ENCODE data around the gene SCNN1G.

The SCNN1G gene

DNA sequence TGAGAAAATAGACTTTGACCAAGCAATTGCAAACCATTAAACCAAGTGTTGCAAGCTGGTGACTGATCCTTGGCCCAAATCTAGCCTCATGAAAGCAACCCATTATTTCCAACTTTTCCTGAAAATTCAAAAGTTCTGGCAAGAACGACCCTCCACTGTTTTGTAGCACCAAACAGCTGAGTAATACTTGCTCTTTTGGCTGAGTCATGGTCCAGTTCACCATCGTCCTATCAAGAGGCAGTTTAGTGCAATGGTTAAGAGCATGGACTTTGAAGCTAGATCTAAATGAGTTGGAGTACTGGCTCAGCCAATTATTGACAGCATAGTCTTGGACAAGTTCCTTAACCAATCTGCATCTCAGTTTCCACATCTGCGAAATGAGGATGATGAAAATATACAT is 31.3 kb downstream of the SCNN1G start:
- no peak overlapping the region for H3K4me3 ChIP-seq (ENCODE audit: low read depth, low read length)
- TF ChIP-seq, protein P1, sequence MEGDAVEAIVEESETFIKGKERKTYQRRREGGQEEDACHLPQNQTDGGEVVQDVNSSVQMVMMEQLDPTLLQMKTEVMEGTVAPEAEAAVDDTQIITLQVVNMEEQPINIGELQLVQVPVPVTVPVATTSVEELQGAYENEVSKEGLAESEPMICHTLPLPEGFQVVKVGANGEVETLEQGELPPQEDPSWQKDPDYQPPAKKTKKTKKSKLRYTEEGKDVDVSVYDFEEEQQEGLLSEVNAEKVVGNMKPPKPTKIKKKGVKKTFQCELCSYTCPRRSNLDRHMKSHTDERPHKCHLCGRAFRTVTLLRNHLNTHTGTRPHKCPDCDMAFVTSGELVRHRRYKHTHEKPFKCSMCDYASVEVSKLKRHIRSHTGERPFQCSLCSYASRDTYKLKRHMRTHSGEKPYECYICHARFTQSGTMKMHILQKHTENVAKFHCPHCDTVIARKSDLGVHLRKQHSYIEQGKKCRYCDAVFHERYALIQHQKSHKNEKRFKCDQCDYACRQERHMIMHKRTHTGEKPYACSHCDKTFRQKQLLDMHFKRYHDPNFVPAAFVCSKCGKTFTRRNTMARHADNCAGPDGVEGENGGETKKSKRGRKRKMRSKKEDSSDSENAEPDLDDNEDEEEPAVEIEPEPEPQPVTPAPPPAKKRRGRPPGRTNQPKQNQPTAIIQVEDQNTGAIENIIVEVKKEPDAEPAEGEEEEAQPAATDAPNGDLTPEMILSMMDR (IDR thresholded peaks at IDR 0.05; ENCODE audit: insufficient read depth, low read length, missing control alignments): no peak
- ChIA-PET POLR2A (no interaction called here), CTCF (no interaction called here)
- no peak for DNase-seq (ENCODE audit: low read depth, low spot score)

DNA sequence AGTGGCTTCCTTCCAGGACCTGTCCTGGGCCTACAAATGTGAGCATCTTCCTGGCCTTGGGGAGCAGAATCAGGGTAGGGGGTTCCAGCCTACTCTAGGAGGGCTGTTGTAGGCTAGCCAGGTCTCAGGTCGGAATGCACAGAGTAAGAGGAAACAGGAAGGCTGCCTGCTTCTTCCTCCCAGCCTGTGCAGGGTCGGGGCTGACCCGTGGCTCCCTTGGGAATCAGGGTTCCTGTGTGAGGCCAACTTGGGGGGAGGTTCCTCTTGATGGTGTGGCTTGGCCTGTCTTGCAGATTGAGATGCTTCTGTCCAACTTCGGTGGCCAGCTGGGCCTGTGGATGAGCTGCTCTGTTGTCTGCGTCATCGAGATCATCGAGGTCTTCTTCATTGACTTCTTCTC is 32.3 kb downstream of the SCNN1G start:
- TF ChIP-seq, protein P1 (IDR thresholded peaks at IDR 0.05; ENCODE audit: insufficient read depth, low read length, missing control alignments): no peak
- POLR2A ChIA-PET: no interaction called here
- CTCF ChIA-PET: interaction anchor here (1.4 kb wide), 1 partner anchor 31 kb away, joined by 3 read pairs; no protein-coding TSS in a partner anchor
- no peak overlapping the region for H3K4me3 ChIP-seq (ENCODE audit: low read depth, low read length)
- DNase-seq (ENCODE audit: low read depth, low spot score): no peak

DNA sequence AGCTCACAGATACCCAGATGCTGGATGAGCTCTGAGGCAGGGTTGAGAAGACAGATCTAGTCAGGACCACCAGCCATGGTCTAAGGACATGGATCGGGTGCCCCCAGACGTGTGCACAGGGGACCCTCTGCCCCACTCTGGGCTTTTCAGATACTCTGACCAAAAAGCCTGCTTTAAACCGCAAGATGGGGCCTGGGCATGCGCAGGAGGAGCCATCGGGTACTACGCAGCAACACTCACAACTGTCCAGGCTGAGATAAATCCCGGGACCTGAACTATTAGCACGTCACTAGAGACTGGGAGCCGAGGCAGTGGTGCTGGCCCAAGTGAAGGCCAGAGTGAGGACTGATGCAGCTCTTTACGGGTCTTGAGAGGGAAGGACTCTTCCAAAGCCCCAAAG is 32.9 kb downstream of the SCNN1G start:
- H3K4me3 ChIP-seq (ENCODE audit: low read depth, low read length): no peak overlapping the region
- CTCF ChIA-PET: interaction anchor here (1.4 kb wide), 1 partner anchor 32 kb away, joined by 3 read pairs; no protein-coding TSS in a partner anchor
- POLR2A ChIA-PET: no interaction called here
- no peak for DNase-seq (ENCODE audit: low read depth, low spot score)
- TF ChIP-seq, protein P1 (IDR thresholded peaks at IDR 0.05; ENCODE audit: insufficient read depth, low read length, missing control alignments): no peak

DNA sequence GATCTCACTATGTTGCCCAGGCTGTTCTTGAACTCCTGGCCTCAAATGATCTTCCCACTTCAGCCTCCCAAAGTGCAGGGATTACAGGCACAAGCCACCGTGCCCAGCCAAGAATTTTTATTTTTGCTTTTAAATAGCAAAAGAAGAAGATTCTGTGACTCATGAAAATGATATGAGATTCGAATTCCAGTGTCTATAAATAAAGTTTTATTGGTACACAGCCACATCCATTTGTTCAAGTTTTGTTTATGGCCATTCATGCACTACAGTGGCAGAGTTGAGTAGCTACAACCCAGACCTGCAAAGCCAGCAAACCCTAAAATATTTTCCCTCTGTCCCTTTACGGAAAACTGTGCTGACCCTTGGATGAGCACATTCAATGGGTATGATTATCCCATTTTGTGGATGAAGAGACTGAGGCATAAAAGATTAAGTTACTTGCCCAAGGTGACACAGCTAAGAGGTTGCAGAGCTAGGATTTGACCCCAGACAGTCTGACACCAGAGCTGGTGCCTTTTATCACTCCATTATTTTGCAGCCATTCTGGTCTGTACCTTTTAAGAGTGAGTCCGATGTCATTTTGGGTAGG is 34.2 kb downstream of the SCNN1G start:
- no peak overlapping the region for H3K4me3 ChIP-seq (ENCODE audit: low read depth, low read length)
- POLR2A ChIA-PET: no interaction called here
- TF ChIP-seq, protein P1 (IDR thresholded peaks at IDR 0.05; ENCODE audit: insufficient read depth, low read length, missing control alignments): no peak
- CTCF ChIA-PET: no interaction called here
- DNase-seq (ENCODE audit: low read depth, low spot score): no peak

DNA sequence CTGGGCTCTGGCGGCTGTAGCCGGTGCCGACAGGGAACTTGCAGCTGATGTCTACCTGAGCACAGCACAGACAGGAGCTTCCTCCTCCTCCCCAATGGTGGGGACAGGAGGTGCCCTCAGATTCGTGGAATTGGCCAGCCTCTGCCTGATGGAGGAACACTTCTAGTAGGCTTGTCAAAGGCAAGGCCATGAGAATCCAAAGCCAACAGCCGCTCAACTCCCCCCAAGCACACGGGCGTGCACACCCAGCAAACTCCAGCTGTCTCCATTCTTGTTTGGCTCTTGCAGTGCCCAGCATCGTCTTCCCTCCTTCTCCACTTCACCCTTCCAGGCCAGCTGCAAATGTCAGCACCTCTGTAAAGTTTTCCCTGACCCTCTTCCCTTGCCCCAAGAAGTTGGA is 35.1 kb downstream of the SCNN1G start:
- ChIA-PET POLR2A (no interaction called here), CTCF (no interaction called here)
- TF ChIP-seq, protein P1 (IDR thresholded peaks at IDR 0.05; ENCODE audit: insufficient read depth, low read length, missing control alignments): no peak
- H3K4me3 ChIP-seq (ENCODE audit: low read depth, low read length): no peak overlapping the region
- DNase-seq (ENCODE audit: low read depth, low spot score): no peak

DNA sequence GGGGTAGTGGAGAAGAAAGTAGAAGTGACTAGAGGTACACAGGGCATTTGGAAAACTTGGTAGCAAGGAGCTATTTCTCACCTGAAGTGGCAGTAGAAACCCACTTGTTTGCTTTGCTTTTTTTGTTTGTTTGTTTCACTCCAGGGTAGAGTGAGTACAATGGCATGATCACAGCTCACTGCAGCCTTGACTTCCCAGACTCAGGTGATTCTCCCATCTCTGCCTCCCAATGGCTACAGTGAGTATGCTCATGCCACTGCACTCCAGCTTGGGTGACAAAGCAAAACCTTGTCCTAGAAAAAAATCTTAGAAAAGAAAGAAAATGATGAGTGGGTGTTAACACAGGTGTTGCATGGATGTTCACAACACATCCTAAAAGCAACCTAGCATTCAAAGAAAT is 40.4 kb downstream of the SCNN1G start:
- CTCF ChIA-PET: no interaction called here
- DNase-seq (ENCODE audit: low read depth, low spot score): no peak
- H3K4me3 ChIP-seq (ENCODE audit: low read depth, low read length): no peak overlapping the region
- TF ChIP-seq, protein P1 (IDR thresholded peaks at IDR 0.05; ENCODE audit: insufficient read depth, low read length, missing control alignments): no peak
- POLR2A ChIA-PET: no interaction called here

All from AG04449 (cell line).